ENCODE results near the gene KRT82.

- TF ChIP-seq SP1 (IDR thresholded peaks at IDR 0.05) (no peak), SUZ12 (IDR thresholded peaks at IDR 0.05) (no peak), BHLHE40 (IDR thresholded peaks at IDR 0.05; ENCODE audit: borderline replicate concordance) (no peak), FOXK2 (IDR thresholded peaks at IDR 0.05) (no peak), ELF4 (IDR thresholded peaks at IDR 0.05) (no peak), NFRKB (IDR thresholded peaks at IDR 0.05) (no peak), ARNT (IDR thresholded peaks at IDR 0.05) (no peak)
Observed at GRCh38 chr12:52427083-52427482, 20.9 kb upstream of the KRT82 start.
